GM21619 (cell line): ENCODE data around the gene KAT14.
"Not testable (repeated sequence)": the region's sequence is repeated elsewhere in the genome, so short reads cannot be mapped to it uniquely, and the experiment has no call there.

ENCODE experiments used
- ATAC-seq: cut with Tn5 transposase; IDR thresholded peaks from one replicate; pipeline ENCODE4 v1.9.1; 2021; ENCODE audit not compliant: unreplicated experiment

The KAT14 gene

DNA sequence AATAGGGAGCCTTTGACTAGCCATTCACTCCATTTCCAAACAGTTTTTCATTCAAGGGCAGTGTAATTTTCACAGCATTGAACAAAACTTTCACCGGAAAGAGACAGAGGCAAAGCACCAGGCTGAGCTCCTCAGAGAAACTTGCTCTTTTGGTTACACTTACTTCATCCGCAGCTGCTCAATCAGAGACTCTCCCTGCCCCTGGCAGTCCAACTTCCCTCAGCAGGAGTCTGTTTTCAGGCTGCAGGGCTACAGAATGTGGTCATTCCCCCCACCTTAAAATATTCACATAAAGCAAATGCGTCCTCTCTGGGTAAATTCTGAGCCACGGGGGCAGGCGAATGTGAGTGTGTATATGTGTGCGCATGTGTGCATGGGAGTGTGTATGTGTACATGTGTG, 80.6 kb downstream of the KAT14 start:
- no peak for ATAC-seq

- no peak for ATAC-seq
Observed at GRCh38 chr20:18223409-18223808, 85.7 kb downstream of the KAT14 start.

DNA sequence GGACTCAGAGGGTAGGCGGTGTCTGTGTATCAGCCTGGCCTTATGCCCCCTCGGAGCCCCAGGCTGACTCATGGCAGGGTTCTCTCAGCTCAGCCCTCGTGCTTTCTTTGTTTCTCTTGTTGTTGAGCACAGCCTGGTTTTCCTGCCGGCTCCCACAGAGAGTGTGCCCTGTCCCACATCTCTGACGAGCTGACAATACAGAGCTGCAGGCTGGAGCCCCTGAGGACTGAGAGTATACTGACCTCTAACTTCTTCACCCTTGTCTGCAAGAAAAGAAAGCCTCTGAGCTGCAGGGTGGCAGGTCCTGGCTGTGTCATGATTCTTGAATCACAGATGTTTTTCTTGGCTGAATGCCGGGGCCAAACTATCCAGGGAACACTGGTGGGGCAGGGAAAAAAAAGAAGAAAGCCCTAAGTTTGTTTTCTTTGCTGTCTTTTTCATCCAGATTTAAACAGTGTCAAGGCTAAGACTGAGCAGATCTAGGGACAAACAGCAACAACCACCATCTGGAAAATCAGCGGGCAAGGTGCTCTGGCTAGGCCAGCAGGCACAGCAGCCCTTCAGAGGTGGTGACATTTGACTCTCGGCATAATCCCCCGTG, 87.4 kb downstream of the KAT14 start:
- ATAC-seq: no peak

DNA sequence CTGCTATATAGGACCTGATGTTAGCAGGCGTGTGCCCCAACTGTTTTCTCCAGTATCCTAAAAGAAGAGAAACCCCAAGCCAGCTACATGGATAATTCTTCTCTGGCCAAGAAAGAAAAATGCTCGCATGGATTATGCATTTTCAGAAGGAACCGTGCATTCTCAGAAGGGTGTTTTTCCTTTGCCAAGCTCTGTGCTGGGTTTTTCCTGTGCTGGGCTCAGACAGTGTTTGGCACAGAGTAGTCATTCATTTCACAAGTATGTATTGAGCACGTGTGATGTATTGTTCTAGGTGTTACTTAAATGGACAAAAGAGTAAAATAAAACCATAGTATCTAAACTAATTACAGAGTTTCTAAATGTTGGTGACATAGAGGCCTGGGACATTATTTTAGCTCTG, 88.0 kb downstream of the KAT14 start:
- ATAC-seq: no peak

- ATAC-seq: not testable (repeated sequence)
Observed at GRCh38 chr20:18226741-18227140, 89.1 kb downstream of the KAT14 start.

GRCh38 chr20:18233408-18233943, 95.8 kb downstream of the KAT14 start:
- no peak for ATAC-seq
